Body of pancreas (tissue), 4 donors: ENCODE measurements around the gene KLHL6. TPM values are rescaled to one million over a fixed set of nuclear protein-coding genes. Genes with fewer than 3 reads are reported as not detected.

Experiments
- ATAC-seq: fragments of 150-250 bp; one replicate; pipeline ENCODE4 v1.9.1; 2016
- DNase-seq, 4 donors: peaks; one replicate each; pipeline ENCODE4 v3.0.0-alpha.2; 2019
- H3K27ac ChIP-seq, 4 donors: fragments of 200-600 bp; sonication (generic); 1 replicate in 3 of 4; 2 replicates in 1 of 4; pipeline versions ENCODE4 v1.5.1 to v1.6.1; 2016 to 2019; ENCODE audit warnings: mild to moderate bottlenecking in 1 of 4, mixed read lengths in 1 of 4, moderate library complexity in 1 of 4
- H3K27me3 ChIP-seq, 2 donors: fragments of 200-600 bp; sonication (generic); one replicate each; pipeline ENCODE4 v1.6.0; 2016; ENCODE audit warnings: mild to moderate bottlenecking in 1 of 2
- H3K36me3 ChIP-seq, 2 donors: fragments of 200-600 bp; sonication (generic); replicated peaks in 1 of 2; 2 replicates each; pipeline ENCODE4 v1.5.1; 2016; ENCODE audit warnings: low read depth in 2 of 2; ENCODE audit not compliant: insufficient read depth in 1 of 2
- H3K4me1 ChIP-seq: fragments of 200-600 bp; sonication (generic); one replicate; pipeline ENCODE4 v1.6.0; 2016
- H3K4me3 ChIP-seq, 2 donors: fragments of 200-600 bp; sonication (generic); 1 replicate in 1 of 2; 2 replicates in 1 of 2; pipeline ENCODE4 v1.5.1; 2016 to 2019
- H3K9me3 ChIP-seq, 3 donors: fragments of 200-600 bp; sonication (generic); 1 replicate in 2 of 3; 2 replicates in 1 of 3; pipeline ENCODE4 v1.5.1; 2016
- CTCF ChIP-seq, 7 experiments: fragments of 450-650 bp in 4 of 7; fragments of 200-600 bp in 3 of 7; sonication (generic) in 3 of 7; IDR thresholded peaks; one replicate each; pipeline ENCODE4 v1.5.1; 2016 to 2019; ENCODE audit warnings: antibody characterized with exemption in 7 of 7
- POLR2A ChIP-seq, 3 donors: fragments of 450-650 bp; IDR thresholded peaks; one replicate each; pipeline ENCODE4 v1.6.1; 2016; ENCODE audit warnings: antibody characterized with exemption in 3 of 3, mild to moderate bottlenecking in 2 of 3
- WGBS, 2 donors: methylation state at CpG; one replicate each; pipeline ENCODE4 v1.1.5; 2017; 5-methylcytosine and 5-hydroxymethylcytosine counted together
- intact Hi-C: fragments of 100-400 bp; cut with DNase I; formaldehyde crosslinking; loops from one replicate; pipeline ENCODE4 v1.15.1; 2023
- total RNA-seq, 2 donors: library from RNA; depleted of rRNA; stranded (reverse); fragments of >200 nt; gene quantifications; one replicate each; pipeline ENCODE4 v1.1.0, GENCODE V29; 2016

KLHL6 gene
- total RNA-seq, 2 donors from 2014 or later, result 1.6 TPM

DNA sequence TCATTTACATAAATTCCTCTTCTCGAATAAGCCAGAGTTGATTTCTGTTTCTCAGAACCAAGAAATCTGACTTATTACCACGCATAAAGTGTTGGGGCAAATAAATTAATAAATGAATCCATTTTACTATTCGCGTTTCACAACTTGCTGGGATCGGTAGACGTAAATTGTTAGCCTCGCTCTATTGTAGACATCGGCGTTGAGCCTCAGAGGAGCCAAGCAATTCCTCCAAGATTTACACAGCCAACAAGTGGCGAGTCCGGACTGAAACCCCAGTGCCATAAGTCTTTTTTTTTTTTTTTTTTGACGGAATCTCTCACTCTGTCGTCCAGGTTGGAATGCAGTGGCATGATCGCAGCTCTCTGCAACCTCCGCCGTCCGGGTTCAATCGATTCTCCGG, 8.9 kb downstream of the KLHL6 start:
- ATAC-seq, result no peak
- Histone ChIP-seq H3K4me1 (peaks cover 9% of the 10 kb centered on the region), H3K4me3 (no peak overlapping the region), H3K9me3 (no peaks in the 10 kb centered on the region), H3K36me3 (no peaks in the 10 kb centered on the region), H3K27ac (no peak overlapping the region), H3K27me3 (no peaks in the 10 kb centered on the region)
- TF ChIP-seq CTCF (IDR thresholded peaks at IDR 0.05) (no peak), POLR2A (IDR thresholded peaks at IDR 0.05) (no peak)
- no peak for DNase-seq
- intact Hi-C loops, result no loop called here
- WGBS, 2 donors, result 88 to 91% methylated on average over 19 of the region's 19 CpGs

DNA sequence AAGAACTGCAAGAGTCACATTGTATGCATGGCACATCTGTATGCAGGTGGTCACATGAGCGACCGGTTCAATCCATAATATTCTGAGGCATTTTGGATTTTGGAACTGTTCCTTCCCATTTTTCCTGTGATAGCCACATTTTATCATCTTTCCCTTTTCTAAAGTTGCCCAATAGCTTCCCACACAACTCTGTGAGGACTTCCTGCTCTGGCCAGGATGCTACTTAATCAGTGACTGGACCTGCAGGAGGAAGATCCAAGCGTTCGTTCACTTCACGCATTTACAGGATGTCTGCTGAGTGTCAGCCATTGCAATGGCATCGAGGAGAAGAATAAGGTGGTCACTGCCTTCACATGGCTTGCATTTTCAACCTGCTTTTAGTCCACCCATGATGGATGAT, 9.8 kb downstream of the KLHL6 start:
- intact Hi-C loops, result no loop called here
- Histone ChIP-seq H3K9me3 (no peaks in the 10 kb centered on the region), H3K4me1 (peaks cover 9% of the 10 kb centered on the region), H3K4me3 (no peak overlapping the region), H3K27me3 (no peaks in the 10 kb centered on the region), H3K27ac (no peak overlapping the region), H3K36me3 (no peaks in the 10 kb centered on the region)
- TF ChIP-seq POLR2A (IDR thresholded peaks at IDR 0.05) (no peak), CTCF (IDR thresholded peaks at IDR 0.05) (no peak)
- 70 to 88% methylated on average over 6 of the region's 6 CpGs for WGBS, 2 donors
- DNase-seq, result no peak
- ATAC-seq, result no peak

GRCh38 chr3:183542355-183542754, 13.2 kb downstream of the KLHL6 start:
- WGBS, 2 donors, result 76 to 88% methylated on average over 4 of the region's 4 CpGs
- no peaks in the 10 kb centered on the region for H3K4me1 ChIP-seq
- intact Hi-C loops, result no loop called here
- H3K27ac ChIP-seq, result no peak overlapping the region
- TF ChIP-seq CTCF (IDR thresholded peaks at IDR 0.05), result no peak
- TF ChIP-seq POLR2A (IDR thresholded peaks at IDR 0.05), result no peak
- no peaks in the 10 kb centered on the region for H3K9me3 ChIP-seq
- no peaks in the 10 kb centered on the region for H3K27me3 ChIP-seq
- no peak overlapping the region for H3K4me3 ChIP-seq
- no peak for ATAC-seq
- no peak for DNase-seq
- H3K36me3 ChIP-seq, result no peaks in the 10 kb centered on the region

- Histone ChIP-seq H3K9me3 (no peaks in the 10 kb centered on the region), H3K4me3 (no peak overlapping the region), H3K4me1 (no peaks in the 10 kb centered on the region), H3K27me3 (no peaks in the 10 kb centered on the region), H3K27ac (no peak overlapping the region), H3K36me3 (no peaks in the 10 kb centered on the region)
- ATAC-seq, result no peak
- DNase-seq, result peak in 1 of 4 donors; percentile 38
- intact Hi-C loops, result no loop called here
- 42 to 72% methylated on average over 3 of the region's 3 CpGs for WGBS, 2 donors
- TF ChIP-seq POLR2A (IDR thresholded peaks at IDR 0.05) (no peak), CTCF (IDR thresholded peaks at IDR 0.05) (no peak)
Observed at GRCh38 chr3:183541738-183542137, 13.8 kb downstream of the KLHL6 start.

DNA sequence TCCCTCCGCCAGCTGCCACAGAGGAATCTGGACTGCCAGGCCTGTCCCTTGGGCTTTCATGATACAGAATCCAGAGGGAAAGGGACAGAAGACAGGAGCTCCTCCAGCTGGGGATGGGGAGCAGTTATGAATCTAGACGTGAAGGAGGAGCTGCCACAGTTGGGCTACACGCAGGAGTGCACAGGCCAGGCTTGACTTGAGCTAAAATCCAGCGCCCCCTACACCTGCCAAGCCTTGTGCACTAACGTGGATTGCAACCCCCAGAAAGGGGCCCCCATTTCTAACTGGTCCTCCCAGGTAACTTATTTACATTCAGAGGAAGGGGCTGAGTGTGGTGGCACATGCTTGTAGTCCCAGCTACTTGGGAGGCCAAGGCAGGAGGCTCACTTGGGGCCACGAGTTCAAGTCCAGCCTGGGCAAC, 14.3 kb downstream of the KLHL6 start:
- Histone ChIP-seq H3K27ac (peak overlapping the region in 1 of 4 donors; percentile 24), H3K4me1 (no peaks in the 10 kb centered on the region), H3K9me3 (no peaks in the 10 kb centered on the region), H3K27me3 (no peaks in the 10 kb centered on the region), H3K4me3 (no peak overlapping the region), H3K36me3 (no peaks in the 10 kb centered on the region)
- 63 to 74% methylated on average over 6 of the region's 6 CpGs for WGBS, 2 donors
- DNase-seq (no peak), ATAC-seq (no peak)
- intact Hi-C loops, result no loop called here
- TF ChIP-seq POLR2A (IDR thresholded peaks at IDR 0.05) (no peak), CTCF (IDR thresholded peaks at IDR 0.05) (no peak)
